HEK293 (cell line): ENCODE data around the gene WDR4.

Source experiments
- GLIS1 ChIP-seq: fragments of 450-650 bp; formaldehyde crosslinking; IDR thresholded peaks from 2 replicates; pipeline ENCODE4 v1.5.1; 2016; ENCODE audit warnings: missing biosample characterization, missing genetic modification characterization
- HOXA7 ChIP-seq: sonication (generic); formaldehyde crosslinking; IDR thresholded peaks from 2 replicates; pipeline ENCODE4 v1.8.1; 2022; ENCODE audit warnings: missing genetic modification reagents, borderline replicate concordance
- IKZF3 ChIP-seq: fragments of 450-650 bp; IDR thresholded peaks from 2 replicates; pipeline ENCODE4 v1.5.0; 2018; ENCODE audit warnings: missing biosample characterization, mild to moderate bottlenecking, missing genetic modification characterization, moderate library complexity
- KLF1 ChIP-seq: fragments of 450-650 bp; formaldehyde crosslinking; IDR thresholded peaks from 2 replicates; pipeline ENCODE4 v1.5.1; 2016; ENCODE audit warnings: missing biosample characterization, missing genetic modification characterization
- MYNN ChIP-seq: fragments of 450-650 bp; formaldehyde crosslinking; IDR thresholded peaks from 2 replicates; pipeline ENCODE4 v1.5.1; 2016; ENCODE audit warnings: missing biosample characterization, missing genetic modification characterization, borderline replicate concordance
- SP2 ChIP-seq: fragments of 450-650 bp; formaldehyde crosslinking; IDR thresholded peaks from 2 replicates; pipeline ENCODE4 v1.5.1; 2016; ENCODE audit warnings: missing biosample characterization, missing genetic modification characterization
- TRIM28 ChIP-seq: IDR thresholded peaks from 2 replicates; pipeline ENCODE4 v1.6.1; 2011; ENCODE audit warnings: low read length, control low read depth, borderline replicate concordance
- ZBTB21 ChIP-seq: fragments of 450-650 bp; formaldehyde crosslinking; IDR thresholded peaks from 2 replicates; pipeline ENCODE4 v1.5.1; 2017; ENCODE audit warnings: missing biosample characterization, missing genetic modification characterization
- ZFP41 ChIP-seq: fragments of 450-650 bp; formaldehyde crosslinking; IDR thresholded peaks from 2 replicates; pipeline ENCODE4 v1.5.1; 2016; ENCODE audit warnings: missing biosample characterization, missing genetic modification characterization, borderline replicate concordance
- ZIC2 ChIP-seq: fragments of 450-650 bp; formaldehyde crosslinking; IDR thresholded peaks from 2 replicates; pipeline ENCODE4 v1.5.1; 2016; ENCODE audit warnings: missing biosample characterization, missing genetic modification characterization
- ZNF114 ChIP-seq: fragments of 450-650 bp; formaldehyde crosslinking; IDR thresholded peaks from 2 replicates; pipeline ENCODE4 v1.5.0; 2017; ENCODE audit warnings: missing biosample characterization, missing genetic modification characterization
- ZNF239 ChIP-seq: fragments of 450-650 bp; formaldehyde crosslinking; IDR thresholded peaks from 2 replicates; pipeline ENCODE4 v1.5.1; 2016; ENCODE audit warnings: missing biosample characterization, missing genetic modification characterization
- ZNF394 ChIP-seq: fragments of 450-650 bp; formaldehyde crosslinking; IDR thresholded peaks from 2 replicates; pipeline ENCODE4 v1.5.1; 2016; ENCODE audit warnings: missing biosample characterization, missing genetic modification characterization, mild to moderate bottlenecking, moderate library complexity, borderline replicate concordance
- ZNF433 ChIP-seq: fragments of 450-650 bp; formaldehyde crosslinking; IDR thresholded peaks from 2 replicates; pipeline ENCODE4 v1.5.1; 2016; ENCODE audit warnings: missing biosample characterization, missing genetic modification characterization, low read depth
- ZNF510 ChIP-seq: fragments of 450-650 bp; formaldehyde crosslinking; IDR thresholded peaks from 2 replicates; pipeline ENCODE4 v1.5.1; 2018; ENCODE audit warnings: mild to moderate bottlenecking, missing genetic modification characterization, missing biosample characterization; ENCODE audit not compliant: insufficient replicate concordance
- ZNF610 ChIP-seq: fragments of 450-650 bp; formaldehyde crosslinking; IDR thresholded peaks from 2 replicates; pipeline ENCODE4 v1.5.1; 2016; ENCODE audit warnings: missing biosample characterization, missing genetic modification characterization, borderline replicate concordance
- ZNF658 ChIP-seq: fragments of 450-650 bp; formaldehyde crosslinking; IDR thresholded peaks from 2 replicates; pipeline ENCODE4; 2016; ENCODE audit warnings: missing biosample characterization, missing genetic modification characterization
- ZNF701 ChIP-seq: fragments of 450-650 bp; formaldehyde crosslinking; IDR thresholded peaks from 2 replicates; pipeline ENCODE4 v1.5.1; 2016; ENCODE audit warnings: missing biosample characterization, missing genetic modification characterization
- ZNF76 ChIP-seq: fragments of 450-650 bp; formaldehyde crosslinking; IDR thresholded peaks from 2 replicates; pipeline ENCODE4; 2016; ENCODE audit warnings: low read depth, missing biosample characterization, missing genetic modification characterization, borderline replicate concordance
- ZNF785 ChIP-seq: fragments of 450-650 bp; formaldehyde crosslinking; IDR thresholded peaks from 2 replicates; pipeline ENCODE4 v1.5.1; 2016; ENCODE audit warnings: missing biosample characterization, missing genetic modification characterization
- TF ChIP-seq, protein P1 (sequence below): fragments of 450-650 bp; formaldehyde crosslinking; IDR thresholded peaks from 2 replicates; pipeline ENCODE4 v1.5.1; 2016; ENCODE audit warnings: missing biosample characterization, missing genetic modification characterization
- TF ChIP-seq, protein P2 (sequence below): fragments of 450-650 bp; formaldehyde crosslinking; IDR thresholded peaks from 2 replicates; pipeline ENCODE4 v1.5.1; 2016; ENCODE audit warnings: missing biosample characterization, missing genetic modification characterization
- TF ChIP-seq, protein P3 (sequence below): fragments of 450-650 bp; formaldehyde crosslinking; IDR thresholded peaks from 2 replicates; pipeline ENCODE4 v1.5.1; 2016; ENCODE audit warnings: missing biosample characterization, missing genetic modification characterization
- TF ChIP-seq, protein P4 (sequence below): fragments of 450-650 bp; formaldehyde crosslinking; IDR thresholded peaks from 2 replicates; pipeline ENCODE4 v1.5.1; 2016; ENCODE audit warnings: missing biosample characterization, missing genetic modification characterization
- TF ChIP-seq, protein P5 (sequence below): fragments of 450-650 bp; formaldehyde crosslinking; conservative IDR thresholded peaks from 2 replicates; pipeline ENCODE4 v1.5.1; 2016; ENCODE audit warnings: low read depth, missing biosample characterization, missing genetic modification characterization
- TF ChIP-seq, protein P6 (sequence below): fragments of 450-650 bp; formaldehyde crosslinking; IDR thresholded peaks from 2 replicates; pipeline ENCODE4 v1.5.1; 2016; ENCODE audit warnings: missing biosample characterization, missing genetic modification characterization

Gene WDR4

DNA sequence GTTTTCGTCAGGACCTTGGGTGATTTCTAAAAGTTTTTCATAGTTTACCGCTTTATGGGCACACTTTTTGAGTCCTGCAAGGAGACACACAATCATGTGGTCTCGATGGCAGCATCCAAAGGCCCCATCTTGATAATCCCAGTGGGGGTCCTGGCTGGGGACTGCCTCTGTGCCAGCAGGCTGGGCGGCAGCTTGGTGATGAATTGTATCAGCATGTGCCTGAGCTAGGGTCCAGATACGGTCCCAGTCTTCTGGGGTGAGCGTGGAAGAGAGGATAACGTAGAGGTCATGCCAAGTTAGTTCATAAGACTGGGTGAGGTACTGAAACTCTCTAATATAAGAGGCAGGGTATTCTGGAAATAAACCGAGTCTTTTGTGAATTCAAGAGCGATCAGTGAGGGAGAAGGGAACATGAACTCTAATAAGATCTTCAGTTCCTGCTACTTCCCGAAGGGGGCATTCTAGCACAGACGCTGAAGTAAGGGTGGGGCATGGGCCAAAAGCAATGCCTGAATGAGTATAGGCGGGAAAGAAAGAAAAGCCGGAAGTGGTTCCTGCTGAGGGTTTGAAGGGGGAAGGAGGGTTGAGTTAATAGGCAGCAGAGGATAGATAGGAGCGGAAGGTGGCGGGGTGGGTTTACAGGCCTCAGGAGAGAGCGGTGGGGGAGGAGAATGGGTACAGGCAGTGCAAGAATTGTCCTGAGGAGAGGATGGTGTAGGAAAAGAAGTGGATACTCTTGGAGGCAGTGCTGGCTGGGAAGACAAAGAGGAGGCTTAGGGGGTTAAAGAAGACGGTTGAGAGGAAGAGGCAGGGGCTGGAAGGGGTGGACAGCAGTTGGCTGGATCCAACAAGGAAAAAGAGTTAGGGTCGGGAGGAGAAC, 44.5 kb upstream of the WDR4 start (continued):
- peak; percentile 96 for TF ChIP-seq ZNF610 (tag by site-specific recombination)
- no peak for TF ChIP-seq HOXA7
- TF ChIP-seq, protein P1, sequence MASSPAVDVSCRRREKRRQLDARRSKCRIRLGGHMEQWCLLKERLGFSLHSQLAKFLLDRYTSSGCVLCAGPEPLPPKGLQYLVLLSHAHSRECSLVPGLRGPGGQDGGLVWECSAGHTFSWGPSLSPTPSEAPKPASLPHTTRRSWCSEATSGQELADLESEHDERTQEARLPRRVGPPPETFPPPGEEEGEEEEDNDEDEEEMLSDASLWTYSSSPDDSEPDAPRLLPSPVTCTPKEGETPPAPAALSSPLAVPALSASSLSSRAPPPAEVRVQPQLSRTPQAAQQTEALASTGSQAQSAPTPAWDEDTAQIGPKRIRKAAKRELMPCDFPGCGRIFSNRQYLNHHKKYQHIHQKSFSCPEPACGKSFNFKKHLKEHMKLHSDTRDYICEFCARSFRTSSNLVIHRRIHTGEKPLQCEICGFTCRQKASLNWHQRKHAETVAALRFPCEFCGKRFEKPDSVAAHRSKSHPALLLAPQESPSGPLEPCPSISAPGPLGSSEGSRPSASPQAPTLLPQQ: peak; percentile 88
- peak; percentile 57 for TF ChIP-seq ZNF76 (tag by site-specific recombination)
- TF ChIP-seq MYNN: no peak
- TF ChIP-seq ZBTB21 (tag by site-specific recombination): peak; percentile 67; the same call in 1 of the 2 replicates
- peak; percentile 74; the same call in 1 of the 2 replicates for TF ChIP-seq ZNF239 (tag by site-specific recombination)
- no peak for TF ChIP-seq ZNF114 (tag by site-specific recombination)
- peak; percentile 81 for TF ChIP-seq SP2 (tag by site-specific recombination)
- peak; percentile 74; the same call in 1 of the 2 replicates for TF ChIP-seq ZNF394 (tag by site-specific recombination)
- no peak for TF ChIP-seq ZNF658 (tag by site-specific recombination)
- TF ChIP-seq IKZF3 (tag by site-specific recombination): peak; percentile 84
- peak; percentile 65; the same call in 1 of the 2 replicates for TF ChIP-seq TRIM28
- TF ChIP-seq GLIS1 (tag by site-specific recombination): peak; percentile 38
- TF ChIP-seq, protein P2, sequence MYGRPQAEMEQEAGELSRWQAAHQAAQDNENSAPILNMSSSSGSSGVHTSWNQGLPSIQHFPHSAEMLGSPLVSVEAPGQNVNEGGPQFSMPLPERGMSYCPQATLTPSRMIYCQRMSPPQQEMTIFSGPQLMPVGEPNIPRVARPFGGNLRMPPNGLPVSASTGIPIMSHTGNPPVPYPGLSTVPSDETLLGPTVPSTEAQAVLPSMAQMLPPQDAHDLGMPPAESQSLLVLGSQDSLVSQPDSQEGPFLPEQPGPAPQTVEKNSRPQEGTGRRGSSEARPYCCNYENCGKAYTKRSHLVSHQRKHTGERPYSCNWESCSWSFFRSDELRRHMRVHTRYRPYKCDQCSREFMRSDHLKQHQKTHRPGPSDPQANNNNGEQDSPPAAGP (tag by site-specific recombination): peak; percentile 82
- TF ChIP-seq, protein P3, sequence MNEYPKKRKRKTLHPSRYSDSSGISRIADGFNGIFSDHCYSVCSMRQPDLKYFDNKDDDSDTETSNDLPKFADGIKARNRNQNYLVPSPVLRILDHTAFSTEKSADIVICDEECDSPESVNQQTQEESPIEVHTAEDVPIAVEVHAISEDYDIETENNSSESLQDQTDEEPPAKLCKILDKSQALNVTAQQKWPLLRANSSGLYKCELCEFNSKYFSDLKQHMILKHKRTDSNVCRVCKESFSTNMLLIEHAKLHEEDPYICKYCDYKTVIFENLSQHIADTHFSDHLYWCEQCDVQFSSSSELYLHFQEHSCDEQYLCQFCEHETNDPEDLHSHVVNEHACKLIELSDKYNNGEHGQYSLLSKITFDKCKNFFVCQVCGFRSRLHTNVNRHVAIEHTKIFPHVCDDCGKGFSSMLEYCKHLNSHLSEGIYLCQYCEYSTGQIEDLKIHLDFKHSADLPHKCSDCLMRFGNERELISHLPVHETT (tag by site-specific recombination): peak; percentile 80
- TF ChIP-seq, protein P4, sequence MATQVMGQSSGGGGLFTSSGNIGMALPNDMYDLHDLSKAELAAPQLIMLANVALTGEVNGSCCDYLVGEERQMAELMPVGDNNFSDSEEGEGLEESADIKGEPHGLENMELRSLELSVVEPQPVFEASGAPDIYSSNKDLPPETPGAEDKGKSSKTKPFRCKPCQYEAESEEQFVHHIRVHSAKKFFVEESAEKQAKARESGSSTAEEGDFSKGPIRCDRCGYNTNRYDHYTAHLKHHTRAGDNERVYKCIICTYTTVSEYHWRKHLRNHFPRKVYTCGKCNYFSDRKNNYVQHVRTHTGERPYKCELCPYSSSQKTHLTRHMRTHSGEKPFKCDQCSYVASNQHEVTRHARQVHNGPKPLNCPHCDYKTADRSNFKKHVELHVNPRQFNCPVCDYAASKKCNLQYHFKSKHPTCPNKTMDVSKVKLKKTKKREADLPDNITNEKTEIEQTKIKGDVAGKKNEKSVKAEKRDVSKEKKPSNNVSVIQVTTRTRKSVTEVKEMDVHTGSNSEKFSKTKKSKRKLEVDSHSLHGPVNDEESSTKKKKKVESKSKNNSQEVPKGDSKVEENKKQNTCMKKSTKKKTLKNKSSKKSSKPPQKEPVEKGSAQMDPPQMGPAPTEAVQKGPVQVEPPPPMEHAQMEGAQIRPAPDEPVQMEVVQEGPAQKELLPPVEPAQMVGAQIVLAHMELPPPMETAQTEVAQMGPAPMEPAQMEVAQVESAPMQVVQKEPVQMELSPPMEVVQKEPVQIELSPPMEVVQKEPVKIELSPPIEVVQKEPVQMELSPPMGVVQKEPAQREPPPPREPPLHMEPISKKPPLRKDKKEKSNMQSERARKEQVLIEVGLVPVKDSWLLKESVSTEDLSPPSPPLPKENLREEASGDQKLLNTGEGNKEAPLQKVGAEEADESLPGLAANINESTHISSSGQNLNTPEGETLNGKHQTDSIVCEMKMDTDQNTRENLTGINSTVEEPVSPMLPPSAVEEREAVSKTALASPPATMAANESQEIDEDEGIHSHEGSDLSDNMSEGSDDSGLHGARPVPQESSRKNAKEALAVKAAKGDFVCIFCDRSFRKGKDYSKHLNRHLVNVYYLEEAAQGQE (tag by site-specific recombination): peak; percentile 42; the same call in 1 of the 2 replicates
- TF ChIP-seq ZNF510: no peak
- TF ChIP-seq, protein P5, sequence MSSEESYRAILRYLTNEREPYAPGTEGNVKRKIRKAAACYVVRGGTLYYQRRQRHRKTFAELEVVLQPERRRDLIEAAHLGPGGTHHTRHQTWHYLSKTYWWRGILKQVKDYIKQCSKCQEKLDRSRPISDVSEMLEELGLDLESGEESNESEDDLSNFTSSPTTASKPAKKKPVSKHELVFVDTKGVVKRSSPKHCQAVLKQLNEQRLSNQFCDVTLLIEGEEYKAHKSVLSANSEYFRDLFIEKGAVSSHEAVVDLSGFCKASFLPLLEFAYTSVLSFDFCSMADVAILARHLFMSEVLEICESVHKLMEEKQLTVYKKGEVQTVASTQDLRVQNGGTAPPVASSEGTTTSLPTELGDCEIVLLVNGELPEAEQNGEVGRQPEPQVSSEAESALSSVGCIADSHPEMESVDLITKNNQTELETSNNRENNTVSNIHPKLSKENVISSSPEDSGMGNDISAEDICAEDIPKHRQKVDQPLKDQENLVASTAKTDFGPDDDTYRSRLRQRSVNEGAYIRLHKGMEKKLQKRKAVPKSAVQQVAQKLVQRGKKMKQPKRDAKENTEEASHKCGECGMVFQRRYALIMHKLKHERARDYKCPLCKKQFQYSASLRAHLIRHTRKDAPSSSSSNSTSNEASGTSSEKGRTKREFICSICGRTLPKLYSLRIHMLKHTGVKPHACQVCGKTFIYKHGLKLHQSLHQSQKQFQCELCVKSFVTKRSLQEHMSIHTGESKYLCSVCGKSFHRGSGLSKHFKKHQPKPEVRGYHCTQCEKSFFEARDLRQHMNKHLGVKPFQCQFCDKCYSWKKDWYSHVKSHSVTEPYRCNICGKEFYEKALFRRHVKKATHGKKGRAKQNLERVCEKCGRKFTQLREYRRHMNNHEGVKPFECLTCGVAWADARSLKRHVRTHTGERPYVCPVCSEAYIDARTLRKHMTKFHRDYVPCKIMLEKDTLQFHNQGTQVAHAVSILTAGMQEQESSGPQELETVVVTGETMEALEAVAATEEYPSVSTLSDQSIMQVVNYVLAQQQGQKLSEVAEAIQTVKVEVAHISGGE: peak; percentile 89
- TF ChIP-seq ZNF701 (tag by site-specific recombination): no peak; the same call in 1 of the 2 replicates
- peak; percentile 70 for TF ChIP-seq KLF1 (tag by site-specific recombination)
- no peak for TF ChIP-seq ZNF785 (tag by site-specific recombination)
- TF ChIP-seq ZNF433 (tag by site-specific recombination): no peak
- no peak for TF ChIP-seq ZFP41 (tag by site-specific recombination)
- TF ChIP-seq, protein P6, sequence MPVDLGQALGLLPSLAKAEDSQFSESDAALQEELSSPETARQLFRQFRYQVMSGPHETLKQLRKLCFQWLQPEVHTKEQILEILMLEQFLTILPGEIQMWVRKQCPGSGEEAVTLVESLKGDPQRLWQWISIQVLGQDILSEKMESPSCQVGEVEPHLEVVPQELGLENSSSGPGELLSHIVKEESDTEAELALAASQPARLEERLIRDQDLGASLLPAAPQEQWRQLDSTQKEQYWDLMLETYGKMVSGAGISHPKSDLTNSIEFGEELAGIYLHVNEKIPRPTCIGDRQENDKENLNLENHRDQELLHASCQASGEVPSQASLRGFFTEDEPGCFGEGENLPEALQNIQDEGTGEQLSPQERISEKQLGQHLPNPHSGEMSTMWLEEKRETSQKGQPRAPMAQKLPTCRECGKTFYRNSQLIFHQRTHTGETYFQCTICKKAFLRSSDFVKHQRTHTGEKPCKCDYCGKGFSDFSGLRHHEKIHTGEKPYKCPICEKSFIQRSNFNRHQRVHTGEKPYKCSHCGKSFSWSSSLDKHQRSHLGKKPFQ (tag by site-specific recombination): 0 out of 2 replicates have a peak, but pooled peaks have one; percentile 42
- peak; percentile 67 for TF ChIP-seq ZIC2 (tag by site-specific recombination)
